Frontal cortex (tissue), 4 donors: ENCODE data around the gene MRPS25. TPM values are rescaled to one million over a fixed set of nuclear protein-coding genes. Genes with fewer than 3 reads are reported as not detected.
"Not testable (repeated sequence)": the region's sequence is repeated elsewhere in the genome, so short reads cannot be mapped to it uniquely, and the experiment has no call there.

Source experiments
- DNase-seq, 2 donors: peaks; one replicate each; pipeline ENCODE4 v3.0.0; 2012; ENCODE audit warnings: low spot score in 2 of 2
- FAIRE-seq: peaks from 2 replicates; lab custom pipeline; 2012; peaks lifted over from hg19 to GRCh38; lab: Jason Lieb, UNC
- total RNA-seq: library from RNA; depleted of rRNA; stranded (reverse); fragments of >200 nt; gene quantifications from one replicate; pipeline ENCODE4 v1.2.3, GENCODE V29; 2014
- donor health status: control.
- donor health status: control.
- donor health status: control.

Gene MRPS25
- total RNA-seq, 1 donor from 2014 or later = 15.5 TPM

DNA sequence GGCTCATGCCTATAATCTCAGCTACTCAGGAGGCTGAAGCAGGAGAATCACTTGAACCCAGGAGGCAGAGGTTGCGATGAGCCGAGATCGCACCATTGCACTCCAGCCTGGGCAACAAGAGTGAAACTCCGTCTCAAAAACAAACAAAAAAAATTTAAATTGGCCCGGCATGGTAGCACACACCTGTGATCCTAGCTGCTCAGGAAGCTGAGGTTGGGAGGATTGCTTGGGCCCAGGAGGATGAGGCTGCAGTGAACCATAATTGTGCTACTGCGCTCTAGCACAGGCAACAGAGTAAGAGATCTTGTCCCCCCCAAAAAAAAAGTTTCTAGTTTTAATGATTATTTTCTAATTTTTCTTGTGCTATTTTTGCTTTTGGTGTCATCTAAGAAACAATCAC lies 65.9 kb downstream of the MRPS25 start:
- FAIRE-seq, DNase-seq: not testable (repeated sequence)

Other genes starting within 250 kb of the MRPS25 start
- 2.9 TPM for gene FGD5, start 246.4 kb downstream of the MRPS25 start, total RNA-seq
- 59.5 TPM for gene NR2C2, start 117.7 kb downstream of the MRPS25 start, total RNA-seq
- 71.7 TPM for gene RBSN, start 33.8 kb upstream of the MRPS25 start, total RNA-seq
- gene CAPN7, start 140.9 kb upstream of the MRPS25 start, total RNA-seq = 45.7 TPM